HG02588 (cell line): ENCODE results near the gene PWWP2B.
"Not testable (repeated sequence)": the region's sequence is repeated elsewhere in the genome, so short reads cannot be mapped to it uniquely, and the experiment has no call there.

Experiments used
- ATAC-seq: cut with Tn5 transposase; IDR thresholded peaks from one replicate; pipeline ENCODE4 v1.9.1; 2021; ENCODE audit warnings: mild to moderate bottlenecking, moderate library complexity; ENCODE audit not compliant: unreplicated experiment

The PWWP2B gene

DNA sequence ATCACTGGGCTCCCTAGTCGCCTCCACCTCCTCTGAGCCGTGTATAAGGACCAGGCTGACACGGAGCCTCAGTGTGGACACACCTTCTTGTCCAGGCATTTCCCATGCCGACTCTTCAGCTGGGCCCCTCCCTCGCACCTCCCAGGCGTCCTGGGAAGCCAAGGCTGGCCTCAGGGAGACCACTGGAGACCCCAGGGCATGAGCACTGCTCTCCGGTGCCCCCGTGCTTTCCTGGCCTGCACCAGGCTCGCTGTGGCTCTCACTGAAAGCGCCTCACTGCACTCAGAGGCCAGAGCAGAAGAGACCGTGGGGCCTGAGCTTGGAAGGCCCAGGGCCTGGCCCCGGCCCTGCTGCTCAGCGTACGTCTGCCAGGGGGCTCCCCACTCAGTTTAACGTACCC lies 33.6 kb upstream of the PWWP2B start:
- no peak for ATAC-seq

DNA sequence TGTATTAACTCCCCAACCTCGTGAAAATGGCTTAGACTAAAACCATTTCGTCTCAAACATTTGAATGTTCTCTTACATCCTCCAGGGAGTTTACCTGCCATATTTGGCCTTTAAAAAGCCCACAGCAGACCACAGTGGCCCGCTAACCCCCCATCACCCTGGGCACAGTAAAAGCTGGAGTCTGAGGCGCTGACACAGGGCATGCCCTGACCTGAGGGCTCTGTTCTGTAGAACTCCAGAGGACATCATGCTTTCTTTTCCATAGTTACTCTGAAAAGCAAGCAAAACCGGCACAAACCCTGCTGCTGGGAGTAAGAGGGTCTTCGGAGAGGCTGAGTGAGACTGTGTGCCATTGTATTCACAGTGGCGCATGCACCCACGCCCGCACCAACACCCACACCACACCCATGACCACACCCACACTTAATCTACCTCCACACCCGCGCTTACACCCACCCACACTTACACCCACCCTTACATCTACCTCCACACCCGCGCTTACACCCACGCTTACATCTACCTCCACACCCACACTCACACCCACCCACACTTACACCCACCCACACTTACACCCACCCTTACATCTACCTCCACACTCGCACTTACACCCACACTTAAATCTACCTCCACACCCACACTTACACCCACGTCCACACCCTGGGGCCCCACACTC lies 32.9 kb upstream of the PWWP2B start:
- ATAC-seq: no peak

DNA sequence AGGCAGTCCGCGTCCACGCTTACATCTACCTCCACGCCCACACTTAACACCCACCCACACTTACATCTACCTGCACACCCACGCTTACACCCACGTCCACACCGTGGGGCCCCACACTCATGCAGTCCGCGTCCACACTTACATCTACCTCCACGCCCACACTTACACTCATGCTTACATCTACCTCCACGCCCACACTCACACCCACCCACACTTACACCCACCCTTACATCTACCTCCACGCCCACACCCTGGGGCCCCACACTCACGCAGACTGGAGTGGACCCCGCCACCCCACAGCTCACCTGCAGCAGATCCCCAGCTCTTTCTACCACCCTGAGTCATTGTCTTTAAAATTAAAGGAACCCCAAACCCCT lies 32.4 kb upstream of the PWWP2B start:
- ATAC-seq: no peak

DNA sequence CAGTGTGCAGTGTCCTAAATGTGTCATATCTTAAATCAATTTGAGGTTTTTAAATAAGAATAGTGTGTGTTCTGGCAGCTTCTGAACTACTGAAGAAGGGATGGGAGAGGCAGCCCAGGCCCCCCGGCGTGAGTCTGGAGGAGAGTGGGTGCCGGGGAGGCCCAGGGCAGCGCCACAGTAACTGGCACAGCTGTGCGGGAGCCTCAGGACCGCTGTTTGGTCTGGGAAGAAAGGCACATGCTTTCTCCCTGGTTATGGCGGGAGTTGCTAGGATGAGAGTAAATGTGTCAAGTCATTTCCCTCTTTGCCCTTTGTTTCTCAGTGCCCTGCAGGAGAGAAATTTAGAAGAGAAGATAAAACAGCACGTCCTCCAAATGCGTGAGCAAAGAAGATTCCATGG lies 31.9 kb upstream of the PWWP2B start:
- no peak for ATAC-seq

DNA sequence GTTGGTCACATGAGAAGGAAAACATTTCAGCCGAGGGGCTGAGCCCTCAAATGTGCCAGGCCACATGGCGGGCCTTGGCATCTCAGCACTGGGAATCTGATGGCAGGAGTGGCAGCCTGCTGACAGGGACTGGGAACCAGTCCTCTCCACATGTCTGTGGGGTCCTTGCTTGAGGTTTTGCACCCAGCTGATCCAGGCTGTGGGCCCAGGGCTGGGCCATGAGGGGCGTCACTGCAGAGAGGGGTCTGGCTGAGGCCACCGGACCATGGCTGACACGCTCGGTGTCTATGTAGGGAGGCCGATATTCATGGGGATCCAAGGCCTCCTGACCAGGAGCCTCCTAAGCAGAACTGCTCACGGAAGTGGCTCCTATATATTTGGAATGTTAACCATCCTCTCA lies 31.0 kb upstream of the PWWP2B start:
- no peak for ATAC-seq

DNA sequence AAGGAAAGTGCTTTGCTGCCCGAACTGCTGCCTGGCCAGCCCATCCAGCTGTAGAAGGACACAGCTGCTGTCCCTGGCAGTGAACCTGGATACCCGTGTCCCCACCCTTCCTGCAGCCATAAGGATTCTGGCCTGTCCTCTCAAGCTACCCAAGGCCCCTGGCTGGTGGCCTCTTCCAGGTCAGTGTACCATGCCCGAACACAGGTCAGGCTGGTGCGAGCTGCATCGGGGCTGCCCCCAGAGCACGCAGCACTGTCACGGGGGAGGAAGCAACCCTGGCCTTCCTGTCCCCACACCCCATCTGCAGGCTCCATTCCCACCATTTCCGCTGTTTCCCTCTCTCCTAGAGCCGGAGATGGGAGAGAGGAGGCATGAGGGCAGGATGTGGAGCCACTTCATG lies 30.5 kb upstream of the PWWP2B start:
- no peak for ATAC-seq

DNA sequence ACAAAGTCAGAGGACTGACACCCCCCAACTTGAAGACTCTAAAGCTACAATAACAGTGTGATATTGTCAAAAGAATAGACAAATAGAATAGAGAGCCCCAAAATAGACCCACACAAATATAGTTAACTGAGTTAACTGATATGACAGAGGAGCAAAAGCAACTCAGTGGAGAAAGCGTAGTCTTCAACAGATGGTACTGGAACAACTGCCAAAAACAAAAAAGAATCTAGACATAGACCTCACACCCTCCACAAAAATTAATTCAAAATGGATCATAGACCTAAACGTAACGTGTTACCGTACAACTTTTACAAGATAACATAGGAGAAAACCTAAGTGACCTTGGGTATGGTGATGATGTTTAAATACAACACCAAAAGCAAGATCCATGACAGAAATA lies 28.6 kb upstream of the PWWP2B start:
- no peak for ATAC-seq

DNA sequence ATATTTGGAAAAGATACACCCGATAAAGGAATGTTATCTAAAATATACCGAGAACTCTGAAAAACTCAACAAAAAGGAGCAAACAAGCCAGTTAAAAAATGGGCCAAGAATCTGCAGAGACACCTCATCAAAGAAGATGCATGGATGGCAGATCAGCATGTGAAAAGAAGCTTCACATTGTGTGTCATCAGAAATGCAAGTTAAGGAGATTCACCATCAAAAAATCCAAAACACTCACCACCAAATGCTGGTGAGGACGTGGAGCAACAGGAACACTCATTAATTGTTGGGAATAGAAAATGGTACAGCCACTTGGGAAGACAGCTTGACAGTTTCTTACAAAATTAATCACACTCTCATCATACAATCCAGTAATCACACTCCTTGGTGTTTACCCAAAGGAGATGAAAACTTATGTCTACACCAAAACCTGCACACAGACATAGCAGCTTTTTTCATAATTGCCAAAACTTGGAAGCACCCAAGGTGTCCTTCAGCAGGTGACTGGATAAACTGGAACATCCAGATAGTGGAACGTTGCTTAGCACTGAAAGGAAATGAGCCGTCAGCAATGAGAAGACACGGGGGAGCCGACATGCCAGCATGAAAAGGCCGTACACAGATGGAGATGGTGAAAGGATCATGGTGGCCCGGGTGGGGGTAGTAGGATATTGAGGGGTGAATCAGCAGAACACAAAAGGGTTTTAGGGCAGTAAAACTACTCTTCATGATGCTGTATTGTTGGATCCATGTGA lies 27.9 kb upstream of the PWWP2B start:
- no peak for ATAC-seq

DNA sequence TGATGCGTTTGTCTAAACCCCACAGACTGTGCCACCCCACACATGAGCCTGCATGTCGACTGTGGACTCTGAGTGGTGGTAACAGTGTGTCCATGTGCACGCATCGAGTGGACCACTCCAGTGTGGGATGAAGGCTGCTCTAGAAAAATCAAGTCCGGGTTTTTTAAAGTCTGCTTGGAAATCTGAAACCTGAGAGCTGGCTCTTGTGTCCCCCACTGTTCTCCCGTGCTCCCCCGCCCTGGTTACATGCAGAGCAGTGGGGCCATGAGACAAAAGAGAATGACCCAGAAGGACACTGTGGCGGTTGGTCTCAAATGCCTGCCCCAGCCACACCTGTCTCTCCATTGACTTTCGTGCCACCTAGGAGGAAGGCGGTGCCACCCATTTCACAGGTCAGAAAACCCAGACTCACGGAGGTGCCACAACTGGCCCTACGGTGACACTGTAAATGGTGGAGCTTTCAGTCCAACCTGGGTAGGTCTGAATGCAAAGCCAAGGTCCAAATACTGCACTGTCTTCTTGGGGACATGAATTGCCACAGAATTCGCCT lies 27.3 kb upstream of the PWWP2B start:
- no peak for ATAC-seq

DNA sequence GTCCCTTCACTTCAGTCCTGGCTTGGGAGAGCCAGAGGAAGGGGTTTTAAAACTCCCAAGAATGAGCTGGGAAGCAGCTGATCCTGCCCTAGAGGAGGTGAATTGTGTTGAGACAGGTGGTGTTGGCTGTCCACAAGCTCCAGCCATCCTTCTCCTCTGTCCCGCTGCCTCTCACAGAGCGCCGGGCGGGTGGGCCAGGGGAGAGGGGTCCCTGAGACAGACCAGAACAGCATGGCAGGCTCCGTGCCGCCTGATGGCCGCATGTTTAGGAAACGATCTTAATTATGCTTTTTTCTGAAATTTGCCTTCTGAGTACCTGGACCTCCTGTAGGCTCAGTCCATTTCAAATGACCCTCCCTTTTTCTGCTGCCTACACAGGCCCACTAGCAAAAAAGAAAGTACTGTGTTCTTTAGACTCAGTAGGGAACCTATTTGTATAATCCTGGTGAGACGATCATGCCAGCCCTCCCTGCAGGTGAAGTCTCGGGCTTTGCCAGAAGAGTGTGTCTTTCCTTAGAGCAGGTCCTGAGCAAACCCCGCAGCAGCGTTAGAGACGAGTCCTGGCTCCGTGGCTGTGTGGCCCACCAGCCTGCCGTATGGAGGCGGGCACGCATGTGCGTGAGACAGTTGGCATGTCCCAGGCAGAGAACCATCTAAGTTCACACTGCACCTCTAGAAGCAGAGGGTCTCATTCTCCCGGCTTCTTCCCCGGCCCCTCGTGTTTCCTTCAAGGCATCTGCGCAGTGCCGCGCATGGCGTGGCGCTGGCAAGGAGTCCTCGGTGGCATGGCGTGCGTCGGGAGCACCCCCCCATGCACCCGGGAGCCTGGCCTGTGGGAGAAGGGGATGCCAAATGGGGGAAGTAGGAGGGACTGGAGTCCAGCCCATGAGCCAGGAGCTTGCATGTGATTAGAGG lies 26.3 kb upstream of the PWWP2B start:
- ATAC-seq: no peak

DNA sequence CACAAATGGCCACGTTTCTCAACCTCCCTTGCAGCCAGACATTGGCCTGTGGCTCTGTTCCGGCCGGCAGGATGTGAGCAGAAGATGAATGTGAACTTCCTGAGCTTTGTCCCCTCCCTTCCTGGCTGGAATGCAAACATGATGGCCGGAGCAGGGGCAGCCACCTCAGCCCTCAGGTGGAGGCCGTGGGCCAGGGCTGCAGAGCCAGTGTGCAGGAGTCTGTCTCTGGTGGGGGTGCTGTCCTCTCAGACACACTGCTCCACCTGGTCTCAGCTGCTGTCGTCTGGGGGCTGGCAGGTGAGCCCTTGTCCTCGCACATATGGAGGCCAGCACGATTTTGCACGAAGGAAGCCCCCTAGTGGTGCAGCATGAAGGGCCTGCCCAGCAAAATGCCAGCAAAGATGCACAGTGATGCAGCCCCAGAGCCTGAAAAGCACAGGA lies 25.3 kb upstream of the PWWP2B start:
- ATAC-seq: no peak

DNA sequence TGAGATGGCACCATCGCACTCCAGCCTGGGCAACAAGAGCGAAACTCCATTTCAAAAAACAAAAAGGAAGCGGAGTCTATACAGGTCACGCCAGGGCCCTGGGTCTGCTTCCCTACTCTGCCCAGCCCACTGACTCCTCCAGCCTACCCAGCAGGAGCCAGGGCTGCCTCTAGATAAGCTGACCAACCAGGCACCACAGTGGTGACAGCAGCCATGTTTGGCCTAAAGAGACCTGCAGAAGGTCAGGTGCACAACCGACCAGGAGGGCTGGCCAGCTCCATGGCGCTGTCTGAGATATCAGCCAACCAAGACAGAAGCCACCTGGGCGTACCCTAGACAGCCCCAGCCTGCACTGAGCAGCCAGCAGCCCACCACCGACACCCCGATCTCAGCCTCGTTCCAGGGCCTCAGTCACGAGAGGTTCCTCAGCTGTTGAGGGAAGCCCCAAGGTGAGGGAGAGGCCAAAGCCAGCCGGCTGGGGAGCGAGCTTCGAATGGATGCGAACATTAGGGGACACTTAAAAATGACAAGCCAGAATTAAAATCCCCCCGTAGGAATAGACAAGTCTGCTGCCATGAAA lies 24.4 kb upstream of the PWWP2B start:
- ATAC-seq: no peak

DNA sequence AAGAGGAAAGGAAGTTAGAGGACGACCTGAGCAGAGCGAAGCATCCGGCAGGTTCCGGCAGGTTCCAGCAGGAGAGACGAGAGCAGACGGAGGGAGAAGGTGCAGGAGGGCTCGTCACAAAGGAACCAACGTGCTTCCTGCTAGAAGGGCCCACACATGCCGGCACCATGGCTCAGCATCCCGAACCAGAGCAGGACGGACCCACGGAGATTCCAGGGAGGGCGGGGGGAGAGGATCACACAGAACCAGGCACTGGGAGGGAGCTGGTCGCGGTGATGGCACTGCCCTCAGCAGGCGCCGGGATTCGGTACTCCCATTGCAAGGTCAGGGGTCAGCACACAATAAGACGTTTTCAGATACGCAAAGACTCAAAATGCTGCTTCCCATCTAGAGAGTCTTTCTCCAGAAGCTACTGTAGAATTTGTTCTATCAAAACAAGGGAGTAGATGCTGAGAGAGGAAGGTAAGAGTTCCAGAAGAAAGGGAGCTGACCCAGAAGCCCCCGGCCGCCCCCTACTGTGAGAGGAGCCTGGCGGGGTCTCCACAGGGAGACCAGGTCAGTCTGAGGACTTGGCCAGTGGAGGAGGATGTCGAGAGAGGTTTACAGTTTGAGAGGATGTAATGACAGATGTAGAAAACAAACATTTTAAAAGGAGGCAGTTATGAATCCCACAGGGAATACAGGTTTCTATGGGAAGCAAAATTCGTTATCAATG lies 23.6 kb upstream of the PWWP2B start:
- ATAC-seq: no peak

DNA sequence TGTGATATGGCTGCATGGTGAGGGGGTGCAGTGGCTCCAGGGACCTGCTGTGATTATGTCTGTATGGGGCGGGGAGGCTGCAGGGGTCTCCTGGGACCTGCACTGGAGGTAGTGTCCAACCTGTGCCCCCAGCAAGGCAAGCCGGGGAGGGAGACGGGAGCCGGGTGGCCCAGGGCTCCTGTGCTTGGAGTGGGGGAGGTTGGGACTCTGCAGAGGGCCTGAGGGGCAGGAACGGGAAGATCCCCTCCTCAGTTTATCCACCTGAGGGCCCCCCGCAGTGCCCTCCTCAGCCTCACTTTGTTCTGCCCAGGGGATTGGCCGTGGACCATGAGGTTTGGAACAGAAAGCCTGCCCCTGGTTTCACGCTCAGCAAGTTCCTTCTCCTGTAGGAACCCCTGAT lies 22.8 kb upstream of the PWWP2B start:
- no peak for ATAC-seq

DNA sequence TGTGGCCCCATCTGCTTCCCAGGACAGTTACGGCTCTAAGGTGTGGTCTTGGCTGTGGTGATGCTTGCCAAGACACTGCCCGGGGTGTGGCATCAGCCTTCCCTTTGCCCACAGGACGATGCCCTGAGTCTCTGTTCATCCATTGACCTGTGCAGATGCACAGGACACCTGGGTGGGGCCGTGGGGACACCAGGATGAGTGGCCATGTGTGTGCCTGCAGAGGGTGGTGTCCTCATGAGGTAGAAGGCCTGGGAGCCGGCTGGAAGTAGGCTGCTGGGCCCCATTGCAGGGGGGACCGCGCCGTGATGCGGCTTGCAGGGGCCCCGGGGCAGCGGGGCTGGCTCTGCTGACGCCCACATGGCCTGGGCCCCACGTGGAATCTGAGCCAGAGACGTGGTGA lies 22.4 kb upstream of the PWWP2B start:
- ATAC-seq: no peak

DNA sequence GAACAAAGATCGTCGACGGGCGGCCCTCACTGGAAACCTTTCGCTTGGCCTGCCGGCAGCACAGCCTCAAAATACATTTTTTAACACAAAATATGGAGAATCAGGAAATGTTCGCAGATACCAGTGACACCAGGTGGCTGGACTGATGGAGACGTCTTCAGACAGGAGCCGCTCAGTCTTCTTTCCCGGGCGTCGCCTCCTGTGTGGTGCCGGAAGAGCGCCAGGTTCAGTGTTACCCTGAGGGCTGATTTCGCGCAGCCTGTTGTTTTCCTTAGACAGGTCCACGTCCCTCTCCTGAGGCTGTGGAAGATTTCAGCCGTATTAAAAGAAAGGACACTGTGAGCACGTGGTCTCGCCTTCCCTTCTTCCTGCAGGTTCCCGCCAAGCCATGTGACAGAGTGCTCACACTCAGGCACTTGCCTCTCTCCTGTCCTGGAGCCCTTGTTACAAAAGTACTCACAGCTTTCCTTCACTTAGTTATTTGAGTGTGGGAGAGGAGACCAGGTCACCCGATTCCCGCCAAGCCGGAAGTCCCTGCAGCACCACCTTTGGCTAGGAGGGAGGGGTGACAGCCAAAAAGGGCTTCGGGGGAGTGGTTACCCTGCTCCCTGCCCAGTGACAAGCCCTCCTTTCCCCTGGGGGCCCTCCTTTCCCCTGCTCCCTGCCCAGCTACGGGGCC lies 21.7 kb upstream of the PWWP2B start:
- no peak for ATAC-seq

DNA sequence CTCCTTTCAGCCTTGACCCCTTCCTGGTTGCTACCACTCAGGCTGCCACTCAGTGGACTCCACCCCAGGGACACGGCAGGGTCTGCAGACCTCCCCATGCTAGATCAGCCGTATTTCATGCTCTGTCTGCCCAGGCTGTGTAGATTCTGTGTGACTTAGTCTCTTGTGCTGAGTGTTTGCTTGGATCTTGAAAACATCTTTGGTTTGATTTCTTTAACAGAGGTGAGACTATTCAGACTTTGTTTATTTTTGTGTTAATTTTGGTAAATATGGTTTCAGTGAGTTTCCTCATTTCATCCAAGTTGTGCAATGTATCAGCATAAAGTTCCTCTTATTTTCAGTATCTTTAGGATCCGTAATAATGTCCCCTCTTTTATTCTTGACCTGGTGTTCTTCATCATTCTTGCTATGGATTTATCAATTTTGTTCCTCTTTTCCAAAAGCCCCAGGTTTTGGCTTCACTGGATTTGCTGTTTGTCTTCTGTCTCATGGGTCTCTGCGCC lies 21.2 kb upstream of the PWWP2B start:
- no peak for ATAC-seq

DNA sequence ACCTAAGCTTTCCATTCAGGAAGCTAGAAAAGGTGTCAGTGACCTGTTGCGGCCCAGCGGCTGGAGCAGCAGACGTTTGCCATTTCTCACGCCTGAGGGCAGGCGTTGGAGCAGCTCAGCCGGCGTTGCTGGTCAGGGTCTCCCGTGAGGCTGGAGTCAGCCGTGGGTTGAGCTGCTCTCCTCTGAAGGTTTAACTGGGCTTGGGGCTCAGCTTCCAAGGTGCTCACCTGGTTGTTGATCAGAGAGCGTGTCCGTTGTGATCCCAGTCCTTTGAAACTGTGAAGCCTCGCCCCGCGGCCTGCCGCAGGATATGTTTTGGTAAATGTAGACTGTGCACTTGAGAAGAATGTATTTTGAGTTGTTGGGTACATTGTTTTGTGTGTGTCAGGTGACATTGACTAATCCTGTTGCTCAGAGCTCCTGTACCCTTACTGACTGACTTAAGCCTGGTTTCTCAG lies 20.6 kb upstream of the PWWP2B start:
- ATAC-seq: no peak

DNA sequence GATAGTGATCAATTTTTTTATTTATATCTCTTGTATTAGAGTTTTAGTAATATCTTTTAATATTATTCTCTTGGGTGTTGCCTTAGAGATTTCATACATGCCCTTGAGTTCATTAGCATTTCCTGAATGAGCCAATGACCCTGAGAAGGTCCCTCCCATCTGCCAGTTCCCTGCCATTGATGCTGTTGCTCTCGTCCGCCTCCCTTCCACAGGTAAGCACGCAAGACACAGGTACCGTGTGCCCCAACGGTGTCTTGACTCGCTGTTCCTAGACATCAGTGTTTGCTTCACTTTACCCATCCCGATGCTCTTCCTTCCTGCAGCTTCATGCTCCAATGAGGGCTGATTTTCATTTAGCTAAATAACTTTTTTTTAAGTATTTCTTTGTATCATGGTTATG lies 19.7 kb upstream of the PWWP2B start:
- ATAC-seq: no peak

DNA sequence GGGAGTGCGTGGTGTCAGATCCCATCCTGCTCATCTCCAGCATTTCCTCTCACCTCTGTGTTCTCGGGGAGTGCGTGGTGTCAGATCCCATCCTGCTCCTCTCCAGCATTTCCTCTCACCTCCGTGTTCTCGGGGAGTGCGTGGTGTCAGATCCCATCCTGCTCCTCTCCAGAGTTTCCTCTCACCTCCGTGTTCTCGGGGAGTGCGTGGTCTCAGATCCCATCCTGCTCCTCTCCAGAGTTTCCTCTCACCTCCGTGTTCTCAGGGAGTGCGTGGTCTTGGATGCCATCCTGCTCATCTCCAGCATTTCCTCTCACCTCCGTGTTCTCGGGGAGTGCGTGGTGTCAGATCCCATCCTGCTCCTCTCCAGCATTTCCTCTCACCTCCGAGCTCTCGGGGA lies 18.0 kb upstream of the PWWP2B start:
- not testable (repeated sequence) for ATAC-seq
